ENCODE measurements around the gene IRAG1.

Gene IRAG1

DNA sequence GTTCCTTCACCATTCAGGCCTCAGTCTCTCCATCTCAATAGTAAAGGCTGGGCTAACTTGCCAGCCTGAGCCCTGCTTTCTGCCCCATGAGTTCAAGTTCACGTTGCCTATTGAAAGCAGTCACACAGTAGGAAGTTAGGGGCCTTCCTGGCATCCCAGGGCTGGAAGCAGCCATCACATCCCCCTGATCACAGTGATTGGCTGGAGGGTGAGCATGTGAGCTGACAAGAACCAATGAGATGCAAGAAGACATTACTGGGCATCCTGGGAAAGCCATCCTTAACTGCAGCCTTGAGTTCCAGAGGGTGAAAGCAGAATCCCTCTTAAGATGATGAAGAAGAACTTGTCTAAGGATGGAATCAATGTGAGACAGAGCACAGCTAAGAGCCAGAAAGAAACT, 29.1 kb downstream of the IRAG1 start:
- no peak for ATAC-seq

GRCh38 chr11:10663990-10664389, 29.6 kb downstream of the IRAG1 start:
- ATAC-seq = no peak

GRCh38 chr11:10663365-10663764, 30.2 kb downstream of the IRAG1 start:
- no peak for ATAC-seq

- no peak for ATAC-seq
Observed at GRCh38 chr11:10660323-10660722, 33.2 kb downstream of the IRAG1 start.

GRCh38 chr11:10659339-10660216, 34.0 kb downstream of the IRAG1 start:
- peak in 1 of 2 donors; percentile 22 for ATAC-seq

- ATAC-seq = no peak
Observed at GRCh38 chr11:10658621-10659338, 34.8 kb downstream of the IRAG1 start.

- peak; percentile 76 to 81 for ATAC-seq
Observed at GRCh38 chr11:10657308-10658271, 36.0 kb downstream of the IRAG1 start.

GRCh38 chr11:10655943-10656576, 37.5 kb downstream of the IRAG1 start:
- ATAC-seq = no peak

DNA sequence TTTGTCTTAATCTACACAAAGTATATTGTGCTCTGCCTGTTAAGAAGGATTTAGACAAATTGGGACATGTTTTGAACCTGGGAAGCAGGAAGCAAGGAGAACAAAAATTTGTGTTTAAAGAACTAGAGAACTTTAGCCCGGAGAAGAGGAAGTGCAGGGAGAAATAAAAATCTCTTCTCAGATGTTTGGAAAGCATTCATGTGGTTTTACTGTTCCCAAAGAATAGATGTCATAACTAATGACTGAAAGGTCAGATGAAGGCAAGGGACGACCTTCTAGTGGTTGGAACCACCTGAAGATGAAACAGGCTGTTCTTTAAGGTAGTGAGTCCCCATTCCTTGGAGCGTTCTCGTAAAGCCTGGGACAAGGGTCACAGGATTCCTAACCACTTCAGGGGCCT, 38.3 kb downstream of the IRAG1 start:
- ATAC-seq = no peak

DNA sequence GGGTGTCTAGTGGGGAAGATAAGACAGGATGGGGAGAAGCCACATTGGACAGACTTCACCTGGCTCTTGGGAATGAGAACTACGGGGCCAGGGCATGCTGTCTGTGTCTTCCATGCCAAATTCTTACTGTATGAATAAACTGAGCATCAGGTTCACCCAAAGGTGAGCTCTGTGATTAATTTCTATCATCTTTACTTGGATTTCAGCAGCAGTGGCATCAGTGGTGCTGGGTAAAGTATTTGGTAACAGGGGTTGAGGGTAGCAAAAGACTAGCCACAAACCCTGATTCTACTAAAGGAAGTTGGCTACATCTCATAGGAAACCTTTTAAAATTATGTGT, 38.8 kb downstream of the IRAG1 start:
- no peak for ATAC-seq

GRCh38 chr11:10653946-10654810, 39.4 kb downstream of the IRAG1 start:
- ATAC-seq = peak; percentile 32 to 34

- no peak for ATAC-seq
Observed at GRCh38 chr11:10653261-10653660, 40.3 kb downstream of the IRAG1 start.

- no peak for ATAC-seq
Observed at GRCh38 chr11:10651656-10652361, 41.7 kb downstream of the IRAG1 start.

DNA sequence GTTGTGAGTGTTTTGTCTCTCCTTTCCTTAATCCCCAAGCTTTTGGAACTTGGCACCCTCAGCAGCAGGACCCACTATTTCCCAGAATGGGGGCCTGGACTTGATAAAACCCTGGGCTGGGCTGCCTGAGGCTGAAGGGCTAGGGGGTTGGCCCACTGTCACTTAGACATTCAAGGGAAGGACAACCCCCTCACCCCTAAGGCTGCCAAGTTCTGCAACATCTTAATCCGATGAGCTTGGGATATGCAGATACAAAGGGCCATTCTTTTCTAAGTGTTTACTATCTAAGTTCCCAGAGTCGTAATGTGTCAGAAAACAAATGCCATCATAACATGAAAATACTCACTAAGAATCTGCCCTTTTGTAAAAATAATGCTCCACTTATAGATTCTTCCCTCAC, 42.9 kb downstream of the IRAG1 start:
- ATAC-seq = no peak

GRCh38 chr11:10650166-10650565, 43.4 kb downstream of the IRAG1 start:
- no peak for ATAC-seq

- ATAC-seq = no peak
Observed at GRCh38 chr11:10648871-10649270, 44.7 kb downstream of the IRAG1 start.

- no peak for ATAC-seq
Observed at GRCh38 chr11:10646681-10647355, 46.7 kb downstream of the IRAG1 start.

DNA sequence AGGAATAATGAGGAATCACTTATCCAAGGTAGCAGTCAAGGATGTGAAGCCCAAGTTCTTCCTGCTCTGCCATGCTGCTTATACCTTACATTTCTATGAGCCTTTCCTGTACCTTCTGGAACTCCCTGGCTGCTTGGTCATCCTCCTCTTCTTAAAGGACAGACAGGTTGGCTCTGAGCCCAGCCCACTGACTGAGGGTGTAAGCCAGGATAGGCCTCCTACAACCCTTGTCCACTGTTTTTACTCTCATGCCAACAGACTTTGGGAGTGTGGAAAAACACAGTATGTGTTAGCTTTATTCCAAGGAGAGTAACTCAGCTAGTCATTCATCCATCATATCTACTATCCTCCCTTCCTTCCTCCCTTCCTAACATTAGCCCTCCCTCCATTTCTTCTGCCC, 47.5 kb downstream of the IRAG1 start:
- no peak for ATAC-seq

GRCh38 chr11:10645212-10645795, 48.3 kb downstream of the IRAG1 start:
- ATAC-seq = no peak
